Kidney capillary endothelial cell (primary cell): ENCODE data around the gene PKLR.
"Not testable (repeated sequence)": the region's sequence is repeated elsewhere in the genome, so short reads cannot be mapped to it uniquely, and the experiment has no call there.

ENCODE experiments used
- DNase-seq: peaks from one replicate; pipeline ENCODE4 v3.0.0-alpha.2; 2018; ENCODE audit warnings: low spot score

The PKLR gene

DNA sequence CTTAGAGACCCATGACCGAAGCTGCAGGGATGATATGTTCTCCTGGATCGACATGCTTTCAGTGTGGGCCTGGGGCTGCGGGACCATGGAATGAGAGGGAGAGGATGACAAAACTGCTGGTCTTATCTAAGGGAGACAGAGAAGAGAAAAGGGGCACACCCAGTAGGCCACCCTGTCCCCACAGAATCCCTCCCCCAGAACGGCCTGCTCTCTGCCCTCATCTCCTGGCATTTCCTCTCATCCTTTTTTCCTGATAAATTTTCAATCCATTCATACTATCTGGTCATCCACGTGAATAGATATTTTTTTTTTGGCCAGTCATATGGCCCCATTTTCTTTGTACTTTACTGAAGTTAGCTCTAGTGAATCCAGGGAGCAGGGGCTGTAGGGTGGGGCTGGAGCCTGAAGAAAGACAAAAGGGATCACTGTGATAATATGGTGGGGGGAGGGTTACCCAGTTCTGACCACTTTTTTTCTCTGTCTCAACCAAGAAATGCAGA is at the start of gene PKLR:
Gene PKLR (minus strand): TSS at position 97 of the 500 bp plus-strand sequence. CDS start 43 bp downstream, at position 54.
- DNase-seq: no peak

DNA sequence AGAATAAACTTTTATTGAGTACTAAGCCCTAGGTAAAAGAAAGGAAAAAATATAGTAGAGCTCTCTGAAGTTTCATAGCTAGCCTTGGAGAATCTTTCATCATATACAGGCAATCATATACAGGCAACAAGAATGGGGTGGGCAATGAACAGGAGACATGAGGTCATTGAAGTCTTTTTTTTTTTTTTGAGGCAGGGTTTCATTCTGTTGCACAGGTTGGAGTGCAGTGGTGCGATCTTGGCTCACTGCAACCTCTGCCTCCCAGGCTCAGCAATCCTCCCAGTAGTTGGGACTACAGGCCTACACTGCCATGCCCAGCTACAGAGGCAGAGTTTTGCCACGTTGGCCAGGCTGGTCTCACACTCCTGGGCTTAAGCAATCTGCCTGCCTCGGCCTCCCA is 41.6 kb upstream of the PKLR start:
- no peak for DNase-seq

DNA sequence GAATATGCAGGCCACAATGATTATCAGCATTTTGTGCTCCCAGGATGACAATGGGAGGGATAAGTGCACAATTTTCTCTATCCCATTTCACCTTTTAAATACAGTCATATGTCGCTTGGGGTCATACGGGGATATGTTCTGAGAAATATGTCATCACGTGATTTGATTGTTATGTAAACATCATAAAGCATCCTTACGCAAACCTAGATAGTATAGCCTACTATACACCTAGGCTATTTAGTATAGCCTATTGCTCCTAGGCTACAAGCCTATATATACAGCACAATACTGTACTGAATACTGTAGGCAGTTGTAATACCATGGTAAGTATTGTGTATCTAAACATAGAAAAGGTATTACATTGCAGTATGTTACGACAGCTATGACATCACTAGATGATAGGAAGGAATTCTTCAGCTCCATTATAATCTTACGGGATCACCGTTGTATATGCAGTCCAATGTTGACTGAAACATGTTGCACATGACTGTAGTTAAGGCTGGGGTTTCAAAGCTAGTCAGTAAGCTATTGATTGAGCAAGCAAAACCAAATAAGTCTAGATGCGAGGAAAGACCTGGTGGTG is 38.4 kb upstream of the PKLR start:
- no peak for DNase-seq

DNA sequence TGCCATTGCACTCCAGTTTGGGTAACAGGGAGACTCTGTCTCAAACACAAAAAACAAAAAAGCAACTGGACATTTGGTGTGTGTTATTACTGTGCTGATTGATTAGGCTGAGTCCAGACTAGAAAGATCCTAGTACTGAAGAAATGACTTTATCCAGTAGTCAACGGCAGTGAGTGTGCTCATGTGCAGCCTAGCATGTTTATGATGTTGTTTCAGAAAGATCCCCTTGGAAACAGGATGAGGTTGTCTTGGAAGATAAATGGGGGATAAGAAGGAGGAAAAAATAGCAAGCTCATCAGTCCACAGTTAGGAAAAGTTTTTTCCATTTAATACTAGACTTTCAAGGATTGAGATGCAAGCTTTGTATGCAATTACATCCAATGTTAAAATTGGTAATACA is 33.7 kb upstream of the PKLR start:
- no peak for DNase-seq

DNA sequence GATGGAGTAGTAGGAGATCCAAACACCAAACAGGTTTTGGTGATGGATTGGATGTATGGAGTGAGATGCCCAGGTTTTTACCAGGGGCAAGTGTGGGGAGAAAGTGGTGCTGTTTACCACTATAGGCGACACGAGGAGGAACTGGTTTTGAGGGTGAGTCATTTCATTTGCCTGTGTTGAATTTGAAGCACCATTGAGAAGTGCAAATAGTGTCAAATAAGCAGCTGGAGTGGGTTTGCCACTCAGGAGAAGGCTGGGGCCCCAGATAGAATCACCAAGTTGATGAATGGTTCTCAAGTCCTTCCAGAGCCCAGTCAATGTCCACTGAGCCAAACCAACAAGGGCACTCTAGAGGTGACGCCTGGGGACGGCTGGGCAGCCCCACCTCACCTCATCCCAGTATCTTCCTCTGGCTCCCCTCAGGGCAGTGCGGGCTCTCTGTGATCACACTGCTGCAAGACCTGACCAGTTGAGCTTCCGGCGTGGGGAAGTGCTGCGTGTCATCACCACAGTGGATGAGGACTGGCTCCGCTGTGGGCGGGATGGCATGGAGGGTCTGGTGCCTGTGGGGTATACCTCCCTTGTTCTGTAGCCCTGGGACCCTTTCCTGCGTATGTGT is 28.9 kb upstream of the PKLR start:
- no peak for DNase-seq

DNA sequence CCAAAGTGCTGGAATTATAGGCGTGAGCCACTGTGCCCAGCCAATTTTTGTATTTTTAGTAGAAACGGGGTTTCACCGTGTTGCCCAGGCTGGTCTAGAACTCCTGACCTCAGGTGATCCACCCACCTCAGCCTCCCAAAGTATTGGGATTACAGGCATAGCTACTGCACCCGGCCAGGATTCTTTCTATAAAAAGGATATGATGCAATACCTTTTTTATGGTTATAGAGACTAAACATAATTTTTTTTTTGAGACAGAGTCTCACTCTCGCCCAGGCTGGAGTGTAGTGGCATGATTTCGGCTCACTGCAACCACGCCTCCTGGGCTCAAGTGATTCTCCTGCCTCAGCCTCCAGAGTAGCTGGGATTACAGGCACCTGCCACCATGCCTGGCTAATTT is 27.6 kb upstream of the PKLR start:
- DNase-seq: not testable (repeated sequence)

DNA sequence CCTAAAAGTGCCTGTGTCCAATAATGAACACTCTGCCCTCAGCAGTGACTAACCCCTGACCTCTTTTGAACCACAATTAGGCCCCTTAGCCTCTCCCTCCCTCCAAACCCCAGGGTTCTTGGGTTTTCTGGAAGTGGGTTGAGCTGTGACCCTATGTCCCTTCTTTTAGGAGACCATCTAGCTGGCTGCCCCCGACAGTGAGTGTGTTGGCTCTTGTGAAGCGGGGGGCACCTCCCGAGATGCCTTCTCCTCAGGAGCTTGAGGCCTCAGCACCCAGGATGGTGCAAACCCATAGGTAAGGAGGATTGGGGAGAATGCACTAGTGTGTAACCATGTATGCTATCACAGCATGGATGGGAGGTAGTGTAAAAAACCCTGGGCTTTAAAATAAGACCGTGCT is 26.7 kb upstream of the PKLR start:
- DNase-seq: no peak

DNA sequence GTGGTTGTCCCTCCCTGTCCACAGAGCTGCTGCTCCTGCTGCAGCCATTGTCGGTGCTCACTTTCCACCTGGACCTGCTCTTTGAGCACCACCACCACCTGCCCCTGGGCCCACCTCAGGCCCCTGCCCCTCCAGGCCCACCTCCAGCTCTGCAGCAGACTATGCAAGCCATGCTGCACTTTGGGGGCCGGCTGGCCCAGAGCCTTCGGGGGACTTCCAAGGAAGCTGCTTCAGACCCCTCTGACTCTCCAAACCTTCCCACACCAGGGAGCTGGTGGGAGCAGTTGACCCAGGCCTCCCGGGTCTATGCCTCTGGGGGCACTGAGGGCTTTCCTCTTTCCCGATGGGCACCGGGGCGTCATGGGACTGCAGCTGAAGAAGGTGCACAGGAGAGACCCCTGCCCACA is 25.4 kb upstream of the PKLR start:
- no peak for DNase-seq

DNA sequence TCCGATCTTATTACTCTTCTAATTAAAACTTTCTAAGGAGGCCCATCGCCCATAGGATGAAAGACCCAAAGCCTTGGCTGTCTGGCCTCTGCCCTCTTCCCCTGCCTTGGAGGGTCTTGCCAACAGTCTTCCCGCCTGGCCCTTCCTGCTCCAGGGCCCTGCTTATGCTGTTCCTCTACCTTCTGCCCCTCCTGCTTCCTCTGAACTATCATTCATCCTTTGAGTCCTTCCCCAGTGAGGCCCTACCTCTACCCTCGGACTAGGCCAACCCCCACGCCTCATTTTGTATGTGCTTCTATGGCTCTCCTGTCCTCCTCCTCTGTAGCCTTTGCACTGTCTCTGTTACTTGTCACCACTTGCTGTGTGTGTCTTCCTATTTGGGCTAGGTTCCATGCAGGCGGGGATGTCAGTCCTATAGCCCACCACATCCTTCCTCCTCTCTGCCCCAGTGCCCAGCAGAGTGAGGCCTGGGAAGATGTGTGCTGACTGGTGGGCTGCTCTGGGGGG is 24.8 kb upstream of the PKLR start:
- DNase-seq: no peak

DNA sequence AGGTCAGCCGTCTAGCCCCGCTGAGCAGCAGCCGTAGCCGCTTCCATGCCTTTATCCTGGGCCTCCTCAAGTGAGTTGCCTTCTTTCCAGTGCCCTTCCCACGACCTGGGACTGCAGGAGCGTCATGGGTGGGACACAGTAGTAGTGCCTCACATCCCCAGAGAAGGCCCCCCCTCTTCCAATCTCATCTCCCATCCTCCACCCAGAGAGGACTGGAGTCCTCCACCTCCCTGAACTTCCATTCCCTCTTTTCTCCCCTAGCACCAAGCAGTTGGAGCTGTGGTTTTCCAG is 24.3 kb upstream of the PKLR start:
- no peak for DNase-seq

DNA sequence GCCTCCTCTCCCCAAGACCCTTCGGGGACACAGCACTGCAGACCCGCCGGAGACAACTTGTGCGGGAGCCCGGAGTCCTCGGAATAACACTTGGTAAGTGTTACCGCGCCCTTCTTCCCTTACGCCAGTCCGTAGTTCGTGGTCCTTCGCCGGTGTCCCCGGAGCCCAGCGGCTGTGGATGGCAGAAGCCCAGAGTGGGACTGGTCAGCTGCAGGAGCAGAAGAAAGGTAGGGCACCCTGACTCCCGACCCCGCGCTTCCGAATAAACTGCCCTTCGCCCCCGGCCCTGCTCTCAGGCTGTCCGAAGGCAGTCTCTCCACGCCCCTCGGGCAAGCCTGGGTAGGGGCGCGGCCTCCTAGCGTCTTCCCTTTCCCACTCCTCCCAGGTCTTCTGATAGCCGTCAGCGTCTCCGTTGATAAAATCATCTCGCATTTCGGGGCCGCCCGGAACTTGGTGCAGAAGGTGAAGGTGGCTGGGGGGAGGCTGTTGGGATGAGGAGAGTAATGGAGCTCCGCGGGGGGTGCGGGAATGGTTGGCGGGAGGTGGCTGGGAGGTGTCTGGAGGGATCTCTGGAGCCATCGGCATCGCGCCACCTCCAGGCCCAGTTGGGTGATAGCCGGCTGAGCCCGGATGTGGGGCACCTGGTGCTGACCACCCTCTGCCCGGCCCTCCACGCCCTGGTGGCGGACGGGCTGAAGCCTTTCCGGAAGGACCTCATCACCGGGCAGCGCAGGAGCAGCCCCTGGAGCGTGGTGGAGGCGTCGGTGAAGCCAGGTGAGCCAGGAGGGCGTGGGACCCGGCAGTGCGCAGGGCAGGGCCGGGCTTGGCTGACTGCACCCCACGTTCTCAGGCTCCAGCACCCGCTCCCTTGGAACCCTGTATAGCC is 23.7 kb upstream of the PKLR start:
- no peak for DNase-seq

DNA sequence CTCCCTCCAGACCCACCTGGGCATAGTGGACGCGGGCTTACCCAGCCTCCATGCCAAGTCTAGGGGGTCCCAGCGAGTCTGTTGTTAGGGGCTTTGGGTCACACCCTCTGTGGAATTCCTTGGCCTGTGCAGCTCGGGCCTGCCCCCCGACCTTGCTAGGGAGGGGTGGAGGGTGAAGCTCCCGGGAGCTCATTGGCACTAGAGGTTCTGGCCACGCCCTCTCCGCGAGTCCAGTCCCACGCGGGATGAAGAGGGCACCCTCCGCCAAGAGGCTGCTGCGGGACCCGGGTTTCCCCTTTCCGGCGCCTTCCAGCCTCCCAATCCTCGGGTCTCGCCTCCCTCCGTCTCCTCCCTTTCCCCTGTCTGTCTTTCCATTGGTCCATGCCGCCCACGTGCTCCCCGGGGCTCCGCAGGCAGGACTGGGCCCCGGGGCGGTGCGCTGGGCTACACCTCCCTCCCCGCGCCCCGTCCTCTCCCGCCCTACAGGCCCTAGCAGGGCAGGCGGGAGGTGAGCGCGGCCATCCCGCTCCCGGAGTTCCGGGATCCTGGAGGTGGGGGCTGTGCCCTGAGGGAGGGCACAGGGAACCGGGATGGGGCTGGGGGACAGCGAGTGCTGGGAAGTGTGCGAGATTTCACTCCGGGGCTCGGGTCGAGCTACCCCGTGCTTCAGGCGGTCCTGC is 22.9 kb upstream of the PKLR start:
- peak; percentile 87 for DNase-seq

DNA sequence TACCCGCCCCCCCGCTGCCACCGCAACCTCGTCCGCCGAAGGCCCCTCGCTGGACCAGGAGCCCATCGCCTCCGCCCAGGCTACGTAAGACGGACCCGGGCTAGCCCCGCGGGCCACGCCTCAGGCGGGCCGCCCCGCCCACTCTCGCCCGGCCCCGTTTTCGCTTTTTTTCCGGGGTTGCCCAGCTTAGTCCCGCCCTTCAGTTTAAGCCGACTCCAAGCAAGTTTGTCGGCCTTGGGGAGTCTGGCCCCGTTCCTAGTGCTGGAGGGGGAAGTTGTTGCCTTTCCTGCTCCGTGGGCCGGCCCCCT is 22.4 kb upstream of the PKLR start:
- DNase-seq: peak; percentile 68

DNA sequence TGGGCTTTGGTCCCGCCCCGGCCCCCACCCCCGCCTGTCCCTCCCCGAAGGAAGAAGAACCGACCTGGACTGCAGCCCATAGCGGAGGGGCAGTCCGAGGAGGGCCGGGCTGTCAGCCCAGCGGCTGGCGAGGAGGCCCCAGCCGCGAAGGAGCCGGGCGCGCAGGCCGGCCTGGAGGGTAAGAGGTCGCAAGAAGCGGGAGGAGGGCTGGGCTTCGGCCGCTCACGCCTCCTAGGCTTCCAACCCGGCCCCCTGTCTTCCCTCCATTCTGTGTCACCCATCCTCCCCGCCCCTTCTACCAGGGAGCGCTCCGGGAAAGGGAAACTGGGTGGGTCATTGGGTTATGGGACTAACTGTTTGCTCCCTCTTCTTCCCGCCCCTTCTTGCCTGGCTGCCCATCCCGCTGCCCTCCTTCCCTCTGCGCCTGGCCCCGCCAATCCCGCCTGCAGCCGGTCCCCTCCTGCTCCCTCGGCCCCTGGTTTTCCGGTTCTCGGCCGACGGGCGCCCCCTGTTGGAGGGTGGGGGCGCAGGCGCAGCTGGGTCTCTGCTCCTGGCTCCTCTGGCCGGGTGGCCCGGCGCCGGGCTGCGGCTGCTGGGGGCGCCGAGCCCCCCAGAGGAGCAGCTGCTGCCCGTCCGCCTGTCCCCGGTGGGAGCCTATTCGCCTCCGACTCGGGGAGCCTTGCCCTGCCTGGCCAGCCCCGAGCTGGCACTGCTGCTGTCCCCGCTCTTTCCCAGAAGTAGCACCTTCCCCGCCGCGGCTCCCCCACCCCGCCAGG is 21.9 kb upstream of the PKLR start:
- peak; percentile 81 for DNase-seq

DNA sequence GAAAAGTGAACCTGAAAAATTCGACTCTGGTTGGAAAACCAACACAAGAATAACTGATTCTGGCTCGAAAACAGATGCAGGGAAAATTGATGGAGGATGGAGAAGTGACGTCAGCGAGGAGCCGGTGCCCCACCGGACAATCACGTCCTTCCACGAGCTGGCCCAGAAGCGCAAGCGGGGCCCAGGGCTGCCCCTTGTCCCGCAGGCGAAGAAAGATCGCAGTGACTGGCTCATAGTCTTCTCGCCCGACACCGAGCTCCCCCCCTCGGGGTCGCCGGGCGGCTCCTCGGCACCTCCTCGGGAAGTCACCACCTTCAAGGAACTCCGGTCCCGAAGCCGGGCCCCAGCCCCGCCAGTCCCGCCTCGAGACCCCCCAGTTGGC is 21.3 kb upstream of the PKLR start:
- DNase-seq: no peak

DNA sequence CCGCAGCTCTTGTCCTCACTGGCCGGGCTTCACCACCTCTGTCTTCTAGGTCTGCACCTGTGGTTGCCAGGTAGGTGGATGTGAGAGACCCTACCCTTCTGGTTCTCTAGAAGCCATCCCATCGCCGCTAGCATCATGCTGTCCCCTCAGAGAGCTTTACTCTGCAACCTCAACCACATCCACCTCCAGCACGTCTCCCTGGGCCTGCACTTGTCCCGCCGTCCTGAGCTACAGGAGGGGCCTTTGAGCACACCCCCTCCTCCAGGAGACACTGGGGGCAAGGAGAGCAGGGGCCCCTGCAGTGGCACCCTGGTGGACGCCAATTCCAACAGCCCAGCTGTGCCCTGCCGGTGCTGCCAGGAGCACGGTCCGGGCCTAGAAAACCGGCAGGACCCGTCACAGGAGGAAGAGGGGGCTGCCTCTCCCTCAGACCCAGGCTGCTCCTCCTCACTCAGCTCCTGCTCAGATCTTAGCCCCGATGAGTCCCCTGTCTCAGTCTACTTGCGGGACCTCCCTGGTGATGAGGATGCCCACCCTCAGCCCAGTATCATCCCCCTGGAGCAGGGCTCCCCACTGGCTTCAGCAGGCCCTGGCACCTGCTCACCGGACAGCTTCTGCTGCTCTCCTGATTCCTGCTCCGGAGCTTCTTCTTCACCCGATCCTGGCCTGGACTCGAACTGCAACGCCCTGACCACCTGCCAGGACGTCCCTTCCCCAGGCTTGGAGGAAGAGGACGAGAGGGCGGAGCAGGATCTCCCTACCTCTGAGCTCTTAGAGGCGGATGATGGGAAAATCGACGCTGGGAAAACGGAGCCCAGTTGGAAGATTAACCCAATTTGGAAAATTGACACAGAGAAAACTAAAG is 20.6 kb upstream of the PKLR start:
- DNase-seq: no peak

DNA sequence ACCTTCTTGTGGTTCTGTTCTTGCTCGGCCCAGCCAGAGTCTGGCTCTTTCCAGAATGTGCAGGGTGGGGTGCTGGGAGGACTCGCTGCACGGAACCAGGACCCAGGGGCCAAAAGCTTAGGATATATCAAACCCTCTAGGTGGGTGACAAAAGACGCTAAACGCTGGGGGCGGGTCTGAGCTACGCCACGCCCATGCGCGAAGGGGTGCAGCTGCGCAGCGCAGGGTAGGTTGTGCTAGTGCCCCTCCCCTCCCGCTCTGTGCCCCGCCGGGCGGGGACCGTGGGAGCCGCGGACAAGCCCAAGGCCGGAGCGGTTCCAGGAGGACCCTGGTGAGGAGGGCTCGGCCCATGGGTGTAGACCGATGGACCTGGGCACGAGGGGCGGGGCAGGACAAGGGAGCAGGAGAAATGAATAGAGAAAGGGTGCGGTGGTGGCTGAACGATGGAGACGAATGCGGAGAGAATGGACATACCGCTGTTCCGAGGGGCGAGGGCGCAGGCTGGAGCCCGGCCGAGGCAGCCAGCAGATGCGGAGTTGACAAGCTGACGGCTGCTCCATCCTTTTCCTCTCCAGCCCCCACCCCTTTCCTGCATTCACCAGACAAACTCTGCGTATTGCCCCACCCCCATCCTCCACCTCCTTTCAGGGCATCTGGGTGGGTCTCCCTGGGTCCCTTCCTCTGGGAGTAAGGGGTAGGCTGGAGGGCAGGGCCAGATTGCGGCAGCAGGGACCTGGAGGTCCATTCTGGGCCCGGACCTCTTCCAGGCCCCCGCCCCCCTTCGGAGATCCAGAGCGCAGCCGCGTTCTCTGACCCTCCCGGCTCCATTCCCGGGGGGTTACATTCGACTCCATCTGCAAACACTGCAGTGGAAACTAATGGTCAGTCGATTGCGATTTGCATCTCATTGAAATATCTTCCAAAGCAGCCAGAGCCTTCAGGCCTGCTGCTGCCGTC is 19.7 kb upstream of the PKLR start, which contains the start of gene RUSC1:
Gene RUSC1 (plus strand): TSS at position 234 of the 957 bp plus-strand sequence. CDS start 880 bp downstream, outside the sequence.
- no peak for DNase-seq

DNA sequence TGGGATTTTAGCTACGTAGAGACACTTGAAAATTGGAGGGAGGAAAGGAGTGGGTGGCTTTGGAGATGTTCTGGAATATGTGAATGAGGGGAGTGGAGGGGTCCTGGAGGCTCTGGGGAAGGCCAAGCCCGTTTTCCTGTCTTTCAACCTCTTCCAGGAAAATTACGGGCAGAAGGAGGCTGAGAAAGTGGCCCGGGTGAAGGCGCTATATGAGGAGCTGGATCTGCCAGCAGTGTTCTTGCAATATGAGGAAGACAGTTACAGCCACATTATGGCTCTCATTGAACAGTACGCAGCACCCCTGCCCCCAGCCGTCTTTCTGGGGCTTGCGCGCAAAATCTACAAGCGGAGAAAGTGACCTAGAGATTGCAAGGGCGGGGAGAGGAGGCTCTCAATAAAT is 19.0 kb upstream of the PKLR start:
- no peak for DNase-seq

DNA sequence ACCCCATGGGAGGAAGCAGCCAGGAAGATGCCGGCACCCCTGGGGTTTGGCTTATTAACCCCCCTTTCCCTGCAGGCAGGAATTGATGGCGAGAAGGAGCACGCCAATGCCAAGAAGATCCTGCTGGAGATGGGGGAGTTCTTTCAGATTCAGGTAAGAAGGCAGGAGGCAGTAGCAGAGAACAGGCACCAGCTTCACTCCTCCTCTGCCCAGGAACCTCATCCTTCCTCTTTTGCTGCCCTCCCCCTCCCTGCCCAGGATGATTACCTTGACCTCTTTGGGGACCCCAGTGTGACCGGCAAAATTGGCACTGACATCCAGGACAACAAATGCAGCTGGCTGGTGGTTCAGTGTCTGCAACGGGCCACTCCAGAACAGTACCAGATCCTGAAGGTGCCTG is 18.3 kb upstream of the PKLR start:
- DNase-seq: no peak

DNA sequence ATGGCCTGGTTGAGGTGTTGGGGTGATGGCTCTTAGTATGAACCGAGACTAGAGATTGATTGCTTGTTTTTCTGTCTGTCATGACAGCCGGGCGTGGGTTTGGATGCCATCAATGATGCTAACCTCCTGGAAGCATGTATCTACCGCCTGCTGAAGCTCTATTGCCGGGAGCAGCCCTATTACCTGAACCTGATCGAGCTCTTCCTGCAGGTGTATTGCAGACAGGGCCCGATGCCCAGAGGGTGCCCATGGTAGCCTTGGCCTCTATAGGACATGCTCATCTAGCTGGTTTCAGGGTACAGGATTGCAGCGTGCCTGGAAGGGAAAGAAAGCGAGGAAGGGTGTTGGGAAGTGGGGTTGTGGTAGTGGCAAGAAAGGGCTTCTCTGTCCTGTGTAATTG is 16.8 kb upstream of the PKLR start:
- DNase-seq: no peak
